ENCODE results near the gene NMNAT2.
A peak's percentile ranks its signal among the peaks of the same experiment; 100 is the strongest.

- TF ChIP-seq EZH2phosphoT487 (IDR thresholded peaks at IDR 0.05) (no peak), CTCF (IDR thresholded peaks at IDR 0.05) (peak; percentile 59)
These were observed 111.7 kb downstream of the NMNAT2 start for GRCh38 chr1:183306317-183307042.
